Fibroblast of upper back skin (primary cell): ENCODE results near the gene ACSL5.

Experiments
- DNase-seq: peaks from one replicate; pipeline ENCODE4 v3.0.0-alpha.2; 2013

ACSL5 gene

DNA sequence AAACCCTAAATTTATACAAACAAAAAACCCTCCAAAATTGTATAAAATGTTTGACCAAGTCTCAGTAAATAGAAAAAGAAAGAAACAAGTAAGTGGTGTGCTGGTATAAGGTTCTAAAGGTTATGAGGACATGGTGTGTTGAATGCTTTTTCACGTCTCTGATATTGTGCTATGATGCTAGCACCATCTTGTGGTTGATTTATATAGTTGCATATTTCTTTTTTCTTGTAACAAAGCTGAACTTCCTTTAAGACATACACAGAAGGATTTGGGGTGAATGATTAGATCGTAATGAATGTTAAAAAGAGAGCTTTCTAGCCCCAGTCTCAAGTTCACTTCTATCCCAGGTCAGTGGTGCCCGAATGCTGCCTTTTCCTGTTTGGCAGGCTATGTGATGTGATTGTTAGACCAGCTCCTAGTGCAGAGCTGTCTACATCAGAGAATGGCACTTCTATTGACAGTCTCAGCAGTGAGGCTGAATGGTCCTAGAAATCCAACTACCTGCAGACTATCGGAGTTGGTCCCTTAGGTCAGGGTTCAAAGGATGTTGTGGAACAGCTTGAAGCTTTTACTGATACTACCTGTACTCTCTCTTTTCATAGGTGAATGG is 98.1 kb downstream of the ACSL5 start:
- peak; percentile 44 for DNase-seq

DNA sequence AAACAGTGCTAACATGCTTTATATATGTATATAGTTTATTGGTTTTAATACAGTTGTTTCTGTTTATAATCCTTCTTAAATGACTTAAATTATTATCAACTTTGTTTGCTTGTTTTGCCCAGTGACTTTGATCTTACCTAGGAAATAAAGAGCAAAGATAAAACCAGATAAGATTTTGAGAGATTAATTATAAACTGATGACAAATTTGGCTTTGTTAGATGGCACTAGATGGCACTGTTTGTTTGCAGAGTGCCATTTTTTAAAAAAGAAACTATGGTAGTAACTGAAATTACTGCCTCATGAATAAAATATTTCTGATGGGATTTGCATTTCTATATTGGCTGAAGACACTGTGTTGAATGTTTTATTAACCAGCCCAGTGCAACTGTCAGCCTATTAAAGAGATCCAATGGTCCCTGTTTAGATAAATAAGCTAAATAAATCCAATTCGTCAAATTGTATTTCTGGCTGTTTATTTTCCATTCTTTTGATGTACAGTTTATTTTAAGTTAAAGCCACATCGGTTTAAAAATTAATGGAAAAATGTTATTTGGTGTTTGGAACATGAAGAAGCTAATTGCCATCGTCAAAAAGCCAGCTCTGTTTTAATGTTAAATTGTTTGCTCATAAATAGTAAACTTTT is 101.8 kb downstream of the ACSL5 start:
- DNase-seq, result peak; percentile 31
